Ecto neural progenitor cell (in vitro differentiated cells): ENCODE data around the gene KRT23.

Experiments
- DNase-seq: peaks from one replicate; pipeline ENCODE4 v3.0.0-alpha.2; 2018; ENCODE audit warnings: low spot score

KRT23 gene

GRCh38 chr17:40909351-40909750 is 28.1 kb downstream of the KRT23 start:
- peak; percentile 85 for DNase-seq

GRCh38 chr17:40906613-40907012 is 30.8 kb downstream of the KRT23 start:
- DNase-seq = no peak

DNA sequence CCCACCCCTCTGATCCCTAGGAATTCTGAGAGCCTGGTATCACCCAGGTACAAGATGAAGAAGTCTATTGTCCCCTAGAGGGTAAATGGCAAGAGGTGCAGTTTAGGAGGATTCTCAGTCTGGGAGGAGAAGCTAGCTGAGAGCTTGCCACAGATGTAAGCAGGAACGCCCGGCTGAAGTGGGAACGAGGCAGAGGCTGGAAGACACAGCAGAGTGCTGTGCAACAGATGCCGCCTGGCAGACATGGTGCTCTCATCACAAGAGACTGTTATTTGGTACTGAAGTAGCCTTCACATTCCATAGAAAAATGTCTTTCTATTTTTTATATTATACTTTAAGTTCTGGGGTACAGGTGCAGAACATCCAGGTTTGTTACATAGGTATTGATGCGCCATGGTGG is 32.1 kb downstream of the KRT23 start:
- no peak for DNase-seq

GRCh38 chr17:40903129-40903847 is 34.2 kb downstream of the KRT23 start:
- DNase-seq = no peak

- DNase-seq = no peak
Measured at GRCh38 chr17:40902498-40902897, 34.9 kb downstream of the KRT23 start.

- DNase-seq = no peak
Measured at GRCh38 chr17:40901981-40902474, 35.4 kb downstream of the KRT23 start.

DNA sequence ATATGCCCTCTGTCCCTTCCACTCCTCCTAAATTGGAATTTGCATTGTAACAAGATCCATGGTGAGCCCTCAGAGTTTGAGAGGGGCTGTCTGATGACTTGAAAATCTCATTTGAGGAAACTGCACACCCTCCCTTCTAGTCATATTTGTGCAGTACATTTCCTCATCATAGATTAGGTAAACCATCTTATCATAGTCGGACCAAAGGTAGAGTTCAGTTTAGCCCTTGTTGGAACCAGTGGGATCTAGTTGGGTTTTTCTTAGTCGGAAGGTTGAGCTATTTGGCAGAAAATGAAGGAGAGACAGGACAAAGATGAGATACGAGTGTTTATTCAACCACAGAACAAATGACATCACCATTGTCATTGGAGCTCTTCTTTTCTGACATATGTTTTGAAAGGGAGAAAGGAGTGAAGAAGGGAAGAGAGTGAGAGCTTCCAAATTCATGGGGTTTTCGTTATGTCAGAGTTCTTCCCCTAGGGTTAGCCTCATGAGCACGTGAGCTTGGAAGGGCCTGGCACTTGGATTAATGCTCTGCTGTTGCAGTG is 36.6 kb downstream of the KRT23 start:
- DNase-seq = no peak

- no peak for DNase-seq
Measured at GRCh38 chr17:40896916-40897455, 40.5 kb downstream of the KRT23 start.

GRCh38 chr17:40895106-40895730 is 42.2 kb downstream of the KRT23 start:
- no peak for DNase-seq

DNA sequence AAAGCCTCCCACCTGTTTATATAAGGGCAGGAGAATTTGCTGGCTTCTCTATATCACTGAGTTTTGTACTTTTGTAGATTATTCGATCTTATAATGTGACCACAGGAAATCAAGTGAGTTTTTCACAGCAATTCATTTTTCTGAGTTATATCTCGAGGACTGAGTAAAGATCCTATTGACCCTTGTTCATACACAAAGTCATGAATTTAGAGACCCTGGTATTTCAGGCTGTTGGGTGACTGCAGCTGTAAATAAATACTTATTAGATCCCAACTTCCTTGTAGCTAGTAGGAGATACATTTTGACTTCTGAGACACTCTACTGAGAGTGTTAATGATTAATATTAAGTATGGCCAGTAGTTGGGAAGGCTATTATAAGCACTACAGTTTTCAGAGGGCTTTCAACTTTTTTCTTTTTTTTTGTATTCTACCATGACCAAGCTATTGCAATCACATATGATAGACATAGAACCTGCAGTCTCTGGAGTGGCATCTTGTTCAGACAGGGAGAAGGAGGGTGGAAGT is 49.2 kb downstream of the KRT23 start:
- no peak for DNase-seq

DNA sequence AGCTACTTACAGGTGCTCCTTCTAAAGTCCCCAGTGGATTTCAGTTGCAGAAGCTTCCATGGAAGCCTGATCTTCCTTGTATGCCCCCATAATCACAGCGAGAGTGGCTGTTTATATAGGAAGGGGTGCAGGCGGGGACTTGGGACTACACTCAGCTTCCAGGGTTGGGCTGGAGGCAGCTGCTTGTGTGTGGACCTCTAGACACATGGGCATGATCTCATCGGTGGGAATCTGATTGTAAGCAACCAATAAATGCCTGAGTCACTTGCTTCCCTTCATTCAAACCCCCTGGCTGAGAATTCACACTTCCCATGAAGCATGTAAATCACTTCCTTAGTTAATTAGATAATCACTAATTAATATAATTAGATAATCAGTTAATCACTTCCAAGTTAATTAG is 51.4 kb downstream of the KRT23 start:
- DNase-seq = no peak

DNA sequence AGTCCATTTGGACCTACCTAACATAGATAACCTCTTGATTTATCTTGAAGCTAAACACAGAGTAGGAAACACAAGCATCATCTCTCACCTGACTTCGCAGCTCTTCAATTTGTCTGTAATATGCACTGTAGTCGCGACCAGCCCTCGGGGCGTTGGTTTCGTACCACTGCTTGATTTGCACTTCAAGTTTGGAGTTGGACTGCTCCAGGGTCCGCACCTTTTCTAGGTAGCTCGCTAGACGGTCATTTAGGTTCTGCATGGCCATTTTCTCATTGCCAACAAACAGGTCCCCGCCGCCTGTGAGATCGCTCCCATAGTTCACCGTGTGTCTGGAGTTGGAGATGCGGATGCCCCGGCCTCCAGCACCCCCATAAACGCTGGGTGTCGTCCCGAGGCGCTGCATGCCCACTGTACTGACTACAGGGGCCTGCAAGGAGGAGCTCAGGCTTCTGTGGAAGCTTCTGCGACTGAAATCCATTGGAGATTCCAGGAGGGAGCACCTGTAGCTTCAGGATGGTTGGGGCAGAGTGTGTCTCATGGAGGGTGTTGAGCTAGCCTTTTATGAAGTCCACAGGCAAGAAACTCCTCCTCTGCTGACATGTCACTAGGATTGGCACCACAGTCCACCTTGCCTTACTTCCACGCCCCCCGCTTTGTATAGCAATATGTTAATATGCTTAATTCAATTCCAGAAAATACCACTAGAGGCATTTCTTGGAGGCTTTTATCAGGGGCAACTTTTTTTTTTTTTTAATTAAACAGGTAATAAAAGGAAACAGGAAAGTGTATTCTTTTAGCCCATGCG is 52.5 kb downstream of the KRT23 start, which contains the start of gene KRT20:
TSS of gene KRT20 (minus strand) at position 535 of the 805 bp plus-strand sequence. CDS start at position 478, 57 bp downstream.
- no peak for DNase-seq

DNA sequence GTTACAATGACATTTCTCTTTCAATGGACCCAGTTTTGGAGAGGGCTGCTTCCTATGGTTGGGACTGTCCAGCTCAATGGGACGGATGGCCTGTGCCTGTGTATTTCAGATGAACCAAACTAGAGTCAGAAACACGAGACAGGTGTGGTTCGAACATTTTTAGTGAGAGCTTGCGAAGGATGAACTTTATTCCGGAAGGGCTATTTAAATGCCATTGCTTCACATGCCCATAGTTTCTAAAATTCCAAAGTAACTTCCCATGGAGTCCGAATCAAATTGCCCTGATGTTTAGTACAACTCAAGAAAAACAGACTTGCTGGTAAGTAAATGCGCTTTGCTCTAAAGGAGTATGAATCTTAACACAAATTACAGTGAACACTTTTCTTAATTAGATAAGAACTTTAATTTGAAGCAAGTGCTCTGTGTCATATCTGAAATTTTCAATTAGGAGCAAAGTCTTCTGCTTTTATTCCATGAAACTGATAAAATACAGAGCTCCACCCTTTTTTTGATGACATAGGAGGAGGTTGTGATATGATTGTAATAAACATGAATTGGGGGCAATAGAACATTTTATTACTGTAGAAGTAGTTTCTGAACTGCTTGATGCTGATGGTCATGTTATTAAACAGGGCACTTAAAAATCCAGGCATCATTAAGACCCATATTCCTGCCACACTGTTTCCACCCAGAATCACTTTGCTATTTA is 53.7 kb downstream of the KRT23 start:
- DNase-seq = no peak

- no peak for DNase-seq
Measured at GRCh38 chr17:40883031-40883430, 54.4 kb downstream of the KRT23 start.

DNA sequence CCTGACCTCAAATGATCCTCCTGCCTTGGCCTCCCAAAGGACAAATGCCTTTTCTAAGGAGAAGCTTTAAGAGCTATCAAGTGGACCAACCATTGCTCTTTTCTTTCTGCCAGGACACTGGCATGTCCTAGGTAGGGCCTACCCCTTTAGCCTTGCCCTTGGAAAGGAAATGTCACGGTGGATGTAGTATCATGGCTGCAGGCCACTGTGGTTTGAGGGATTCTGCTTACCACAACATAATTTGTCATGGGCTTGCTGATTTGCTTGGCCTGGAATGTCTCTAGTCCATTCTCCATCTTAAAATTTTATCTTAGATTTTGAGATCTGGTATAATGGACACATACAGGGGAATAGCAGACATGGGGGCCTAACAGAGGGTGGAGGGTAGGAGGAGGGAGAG is 58.4 kb downstream of the KRT23 start:
- DNase-seq = no peak

GRCh38 chr17:40878044-40878443 is 59.4 kb downstream of the KRT23 start:
- DNase-seq = no peak

DNA sequence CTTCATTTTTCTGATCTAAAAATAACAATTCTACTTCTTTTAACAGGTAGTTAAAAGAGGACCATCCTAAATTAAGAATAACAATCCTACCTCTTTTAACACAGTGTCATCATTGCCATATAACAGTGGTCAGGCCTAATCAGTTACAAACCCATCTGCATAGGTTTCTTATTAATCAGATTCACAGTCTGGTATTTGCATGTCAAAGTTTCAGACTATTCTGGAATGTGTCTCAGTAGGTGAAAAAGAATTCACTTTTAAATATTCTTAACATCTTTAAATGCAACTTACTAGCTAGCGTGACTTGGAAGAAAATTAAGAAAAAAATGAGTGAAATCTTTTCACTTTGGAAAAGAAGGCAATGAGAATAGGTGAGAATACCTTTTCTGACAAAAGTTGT is 63.6 kb downstream of the KRT23 start:
- DNase-seq = no peak

- DNase-seq = no peak
Measured at GRCh38 chr17:40873255-40873654, 64.2 kb downstream of the KRT23 start.
